GM10847 (cell line): ENCODE results near the gene COLGALT1.

Experiments
- POLR2A ChIP-seq: IDR thresholded peaks from 2 replicates; pipeline ENCODE4 v1.6.1; 2011; ENCODE audit not compliant: insufficient read length; ENCODE audit errors: extremely low read depth

COLGALT1 gene

DNA sequence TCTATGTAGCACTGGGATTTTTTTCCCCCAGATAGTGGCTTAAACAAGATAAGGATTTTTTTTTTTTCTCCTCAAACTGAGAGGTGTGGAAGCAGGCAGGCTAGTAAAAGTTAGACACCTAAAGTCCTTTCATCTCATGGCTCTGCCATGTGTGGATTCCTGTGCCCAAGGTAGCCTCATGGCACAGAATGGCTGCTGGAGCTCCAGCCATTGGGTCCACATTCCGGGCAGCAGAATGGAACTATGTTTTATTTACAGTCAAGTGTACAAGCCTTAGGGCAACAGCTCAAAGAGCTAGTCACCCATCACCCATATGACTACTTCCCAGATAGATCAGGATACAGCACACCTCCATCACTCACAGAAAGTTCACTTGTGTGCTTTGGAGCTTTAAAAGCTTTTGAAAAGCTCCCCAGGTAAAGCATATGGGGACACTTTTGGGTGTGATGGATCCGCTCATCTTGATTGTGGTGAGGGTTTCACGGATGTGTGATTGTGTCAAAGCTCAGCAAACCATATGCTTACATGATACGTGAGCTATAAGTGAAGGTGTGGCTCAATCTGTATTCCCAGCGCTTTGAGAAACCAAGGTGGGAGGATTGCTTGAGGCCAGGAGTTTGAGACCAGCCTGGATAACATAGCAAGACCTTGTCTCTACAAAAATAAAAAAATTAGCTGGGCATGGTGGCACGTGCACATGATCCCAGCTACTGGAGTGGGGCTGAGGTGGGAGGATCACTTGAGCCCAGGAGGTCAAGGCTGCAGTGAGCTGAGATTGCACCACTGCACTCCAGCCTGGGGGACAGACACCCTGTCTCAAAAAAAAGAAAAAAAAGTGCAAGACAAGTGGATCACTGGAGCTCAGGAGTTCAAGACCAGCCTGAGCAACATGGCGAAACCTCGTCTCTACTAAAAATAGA lies 25.9 kb upstream of the COLGALT1 start:
- TF ChIP-seq POLR2A: no peak

DNA sequence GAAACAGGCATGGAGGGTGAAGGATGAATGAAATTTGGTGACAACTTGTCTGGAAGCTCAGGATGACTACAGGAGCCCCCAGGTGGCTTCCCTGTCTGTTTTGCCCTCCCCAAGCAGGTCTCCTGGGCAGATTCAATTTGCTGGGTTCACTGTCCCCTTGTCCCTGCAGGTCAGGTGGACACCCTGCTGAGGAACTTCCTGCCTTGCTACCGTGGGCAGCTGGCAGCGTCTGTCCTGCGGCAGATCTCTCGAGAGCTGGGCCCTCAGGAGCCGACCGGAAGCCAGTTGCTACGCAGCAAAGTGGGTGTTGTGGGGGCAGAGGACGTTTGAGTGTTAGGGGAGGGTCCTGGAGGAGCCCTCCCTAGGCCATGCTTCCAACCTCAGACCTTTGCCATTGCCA lies 24.9 kb upstream of the COLGALT1 start:
- TF ChIP-seq POLR2A: no peak

DNA sequence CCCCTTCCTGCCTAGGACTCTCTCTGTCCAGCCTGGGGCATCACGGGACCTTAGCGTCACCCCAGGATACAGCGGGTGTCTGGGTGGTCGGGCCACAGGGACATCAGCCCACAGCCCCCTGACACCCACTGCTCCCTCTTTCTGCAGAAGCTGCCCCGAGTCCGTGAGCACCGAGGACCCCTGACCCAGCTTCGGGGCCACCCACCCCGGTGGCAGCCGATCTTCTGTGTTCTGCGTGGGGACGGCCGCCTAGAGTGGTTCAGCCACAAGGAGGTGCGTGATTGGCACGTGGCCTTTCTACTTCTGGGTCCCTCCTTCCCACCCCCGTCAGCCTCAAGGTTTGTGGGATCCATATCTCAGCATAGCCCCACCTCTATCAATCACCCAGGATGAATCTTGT lies 23.3 kb upstream of the COLGALT1 start:
- no peak for TF ChIP-seq POLR2A

DNA sequence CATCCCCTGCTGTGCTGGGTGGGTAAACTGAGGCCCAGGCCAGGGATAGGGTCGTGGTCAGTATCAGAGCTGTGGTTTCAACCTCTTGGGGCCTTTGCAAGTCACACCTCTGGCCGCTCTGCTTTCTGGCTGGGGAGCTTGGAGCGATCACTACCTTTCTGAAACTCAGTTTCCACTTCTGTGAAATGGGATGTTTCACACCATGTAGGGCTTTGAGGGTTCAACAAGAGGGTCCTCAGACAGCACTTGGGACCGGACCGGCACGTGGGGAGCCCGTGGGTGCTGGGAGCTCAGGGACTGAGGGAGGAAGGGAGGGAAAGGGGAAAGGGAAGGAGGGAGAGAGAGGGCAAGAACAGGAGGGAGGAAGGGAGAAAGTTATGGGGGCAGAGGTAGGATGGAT lies 22.9 kb upstream of the COLGALT1 start:
- no peak for TF ChIP-seq POLR2A

DNA sequence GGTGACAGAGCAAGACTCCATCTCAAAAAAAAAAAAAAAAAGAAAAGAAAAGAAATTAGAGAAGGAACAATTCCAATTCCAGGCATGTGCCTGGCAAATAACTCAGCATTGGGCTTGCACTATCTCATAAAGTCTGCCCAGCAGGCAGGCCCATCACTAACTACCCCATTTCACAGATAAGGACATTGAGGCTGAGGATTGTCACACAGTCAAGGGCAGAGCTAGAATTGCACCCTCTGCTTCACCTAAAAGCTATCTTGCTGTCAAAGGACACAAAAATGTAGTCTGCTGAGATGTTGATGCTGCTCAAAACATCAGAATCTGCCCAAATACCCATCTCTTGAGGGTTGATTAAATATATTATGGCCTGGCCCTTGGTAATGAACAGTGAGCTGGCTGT lies 20.7 kb upstream of the COLGALT1 start:
- no peak for TF ChIP-seq POLR2A

DNA sequence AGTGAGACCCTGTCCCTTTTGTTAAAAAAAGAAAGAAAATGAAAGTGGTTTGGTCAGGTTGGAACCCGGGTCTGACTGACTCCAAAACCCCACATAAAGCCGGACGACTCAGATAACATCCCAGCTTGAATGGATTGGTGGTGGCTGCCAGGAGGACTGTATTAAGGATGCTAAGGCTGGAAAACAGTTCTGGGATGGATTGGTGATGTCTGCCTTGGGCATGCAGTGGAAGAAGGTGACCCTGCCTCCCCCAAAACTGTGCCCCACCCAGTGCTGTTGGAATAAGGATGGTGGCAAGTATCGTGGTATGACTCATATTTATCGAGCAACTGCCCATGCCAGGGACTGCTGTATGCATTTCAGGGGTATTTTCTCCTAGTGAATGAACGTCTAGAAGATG lies 18.5 kb upstream of the COLGALT1 start:
- no peak for TF ChIP-seq POLR2A

DNA sequence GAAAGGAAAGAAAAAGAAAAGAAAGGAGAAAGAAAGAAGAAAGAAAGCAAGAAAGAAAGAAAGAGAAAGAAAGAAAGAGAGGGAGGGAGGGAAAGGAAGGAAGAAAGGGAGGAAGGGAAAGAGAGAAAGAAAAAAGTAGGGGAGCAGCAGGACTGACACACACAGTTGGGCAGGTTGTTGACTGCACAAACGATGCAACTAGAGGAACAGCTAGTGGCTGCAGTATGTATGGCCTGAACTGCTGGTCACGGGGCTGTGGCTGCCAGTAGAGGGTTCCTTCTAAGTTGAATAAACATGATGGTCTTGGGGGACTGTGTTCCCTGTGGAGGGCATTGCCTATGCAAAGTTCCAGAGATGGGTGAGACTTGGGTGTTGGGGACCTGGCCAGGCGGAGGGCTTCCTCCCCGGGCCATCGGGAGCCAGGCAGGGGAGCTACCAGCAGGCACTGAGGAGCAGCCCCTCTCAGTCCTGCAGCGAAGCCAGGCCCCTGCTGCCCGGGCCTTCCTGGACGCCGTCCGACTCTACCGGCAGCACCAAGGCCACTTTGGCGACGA lies 16.7 kb upstream of the COLGALT1 start:
- no peak for TF ChIP-seq POLR2A

DNA sequence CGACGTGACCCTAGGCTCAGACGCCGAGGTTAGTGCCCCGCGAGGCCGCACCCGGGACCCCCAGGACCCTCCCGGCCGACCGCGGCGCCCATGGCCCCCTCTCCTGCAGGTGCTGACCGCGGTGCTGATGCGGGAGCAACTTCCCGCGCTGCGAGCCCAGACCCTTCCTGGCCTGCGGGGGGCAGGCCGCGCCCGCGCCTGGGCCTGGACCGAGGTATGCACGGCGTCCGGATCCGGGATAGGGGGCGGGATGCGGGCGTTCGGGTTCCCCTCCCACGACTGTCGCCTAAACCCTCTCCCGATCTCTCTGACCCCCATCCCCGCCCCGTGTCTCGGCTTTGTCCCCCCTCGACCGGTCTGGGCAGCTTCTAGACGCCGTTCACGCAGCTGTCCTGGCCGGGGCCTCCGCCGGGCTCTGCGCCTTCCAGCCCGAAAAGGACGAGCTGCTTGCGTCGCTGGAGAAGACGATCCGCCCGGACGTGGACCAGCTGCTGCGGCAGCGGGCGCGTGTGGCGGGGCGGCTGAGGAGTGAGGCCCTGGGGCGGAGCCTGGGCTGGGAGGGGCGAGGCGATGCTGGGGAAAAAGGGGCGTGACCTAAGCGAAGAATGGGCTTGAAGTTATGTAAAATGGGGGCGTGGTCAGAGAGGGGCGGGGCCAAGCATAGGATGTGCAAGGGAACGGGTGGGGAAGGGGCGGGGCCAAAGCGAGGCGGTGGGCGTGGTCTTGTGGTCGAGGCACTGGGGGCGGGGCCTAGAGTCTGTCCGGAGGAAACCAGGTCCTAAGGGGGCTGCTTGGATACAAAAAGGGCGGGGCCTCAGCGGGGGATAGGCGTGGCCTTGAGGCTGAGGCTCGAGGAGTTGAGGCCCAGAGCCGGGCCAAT lies 16.0 kb upstream of the COLGALT1 start:
- TF ChIP-seq POLR2A: no peak

DNA sequence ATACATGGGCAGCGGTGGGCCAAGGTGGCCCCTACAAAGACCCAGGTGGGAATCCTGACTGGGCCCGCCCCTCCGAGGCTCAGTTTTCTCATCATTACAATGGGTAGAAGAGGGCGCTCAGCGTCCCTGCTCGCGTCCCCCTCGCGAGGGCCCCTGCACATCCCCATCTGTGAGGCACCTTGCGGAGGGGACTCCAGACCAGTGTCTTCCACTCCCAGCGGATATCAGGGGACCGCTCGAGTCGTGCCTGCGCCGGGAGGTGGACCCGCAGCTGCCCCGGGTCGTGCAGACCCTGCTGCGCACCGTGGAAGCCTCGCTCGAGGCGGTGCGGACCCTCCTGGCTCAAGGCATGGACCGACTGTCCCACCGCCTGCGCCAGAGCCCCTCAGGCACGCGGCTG lies 15.3 kb upstream of the COLGALT1 start:
- TF ChIP-seq POLR2A: no peak

DNA sequence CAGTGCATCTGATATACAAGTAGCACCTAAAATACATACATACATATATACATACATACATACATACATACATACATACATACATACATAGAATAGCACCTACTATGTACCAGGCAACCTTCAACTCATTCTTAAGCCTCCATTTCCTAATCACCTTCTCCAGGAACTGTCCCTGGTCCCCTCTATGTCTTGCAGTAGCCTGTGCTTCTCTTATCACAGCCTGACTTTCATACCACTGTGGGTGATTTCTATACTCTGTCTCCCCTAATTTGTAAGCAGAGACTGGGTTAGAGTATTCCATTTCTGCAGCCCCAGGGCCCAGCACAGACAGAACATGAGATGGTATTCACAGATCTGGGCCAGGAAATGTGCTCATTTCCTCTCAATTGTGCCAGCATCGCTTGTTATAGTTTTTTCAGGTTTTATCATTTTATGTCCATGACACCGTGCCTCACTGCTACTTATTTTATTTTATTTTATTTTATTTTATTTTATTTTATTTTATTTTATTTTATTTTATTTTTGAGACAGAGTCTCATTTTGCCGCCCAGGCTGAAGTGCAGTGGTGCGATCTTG lies 14.2 kb upstream of the COLGALT1 start:
- no peak for TF ChIP-seq POLR2A

DNA sequence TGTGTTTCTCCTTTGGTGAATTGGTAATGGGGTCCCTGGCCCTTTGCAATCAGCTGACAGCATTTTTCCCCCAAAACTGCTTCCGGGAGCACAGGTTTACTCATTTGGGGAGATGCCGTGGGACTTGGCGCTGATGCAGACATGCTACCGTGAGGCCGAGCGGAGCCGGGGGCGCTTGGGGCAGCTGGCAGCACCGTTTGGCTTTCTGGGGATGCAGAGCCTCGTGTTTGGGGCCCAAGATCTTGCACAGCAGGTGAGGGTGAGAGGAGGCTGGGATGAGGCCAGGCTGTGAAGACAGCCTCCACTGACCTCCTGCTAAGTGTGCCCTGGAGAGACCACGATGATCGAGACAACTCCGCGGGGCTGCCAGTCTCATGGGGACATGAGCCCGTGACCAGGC lies 13.4 kb upstream of the COLGALT1 start:
- TF ChIP-seq POLR2A: no peak

DNA sequence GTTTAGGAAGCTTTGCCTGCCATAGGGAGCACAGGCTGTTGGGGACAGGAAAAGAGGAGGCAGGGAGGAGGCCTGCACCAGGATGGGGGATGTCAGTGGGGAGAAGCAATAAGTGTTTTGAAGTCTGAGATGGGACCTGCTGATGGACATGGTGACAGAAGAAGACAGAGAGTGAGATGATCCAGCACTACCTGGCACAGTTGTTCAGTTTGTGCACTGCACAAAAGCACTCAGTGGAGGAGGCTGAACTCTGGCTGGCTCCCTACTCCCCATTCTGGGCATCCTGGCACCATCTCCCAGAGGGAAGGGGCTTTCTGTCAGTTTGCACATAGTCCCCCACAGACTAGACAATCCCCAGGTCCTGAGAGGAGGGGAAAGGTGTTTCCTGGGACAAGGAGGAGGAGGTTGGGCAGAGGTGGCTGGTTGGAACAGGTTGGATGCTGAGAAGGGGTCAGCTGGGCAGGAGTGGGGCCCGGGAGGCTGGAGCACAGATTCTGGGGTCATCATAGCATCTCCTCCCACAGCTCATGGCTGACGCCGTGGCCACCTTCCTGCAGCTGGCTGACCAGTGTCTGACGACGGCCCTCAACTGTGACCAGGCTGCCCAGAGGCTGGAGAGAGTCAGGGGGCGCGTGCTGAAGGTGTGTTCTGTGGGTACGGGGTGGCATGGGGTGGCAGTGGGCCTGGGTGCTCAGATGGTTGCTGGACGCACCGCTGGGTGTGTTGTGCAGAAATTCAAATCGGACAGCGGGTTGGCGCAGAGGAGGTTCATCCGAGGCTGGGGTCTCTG lies 12.5 kb upstream of the COLGALT1 start:
- no peak for TF ChIP-seq POLR2A

DNA sequence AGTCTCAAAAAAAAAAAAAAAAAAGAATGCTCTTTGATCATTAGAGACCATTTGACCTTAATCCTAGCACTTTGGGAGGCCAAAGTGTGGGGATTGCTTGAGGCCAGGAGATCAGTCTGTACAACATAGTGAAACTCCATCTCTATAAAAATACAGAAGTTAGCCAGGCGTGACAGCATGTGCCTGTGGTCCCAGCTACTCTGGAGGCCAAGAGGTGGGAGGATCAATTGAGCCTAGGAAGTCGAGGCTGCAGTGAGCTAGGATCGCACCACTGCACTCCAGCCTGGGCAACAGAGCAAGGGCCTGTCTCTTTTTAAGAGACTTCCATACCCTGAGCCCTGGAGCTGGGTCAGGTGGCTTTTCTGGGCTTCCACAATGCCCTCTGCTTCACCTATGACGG lies 11.5 kb upstream of the COLGALT1 start:
- TF ChIP-seq POLR2A: no peak

DNA sequence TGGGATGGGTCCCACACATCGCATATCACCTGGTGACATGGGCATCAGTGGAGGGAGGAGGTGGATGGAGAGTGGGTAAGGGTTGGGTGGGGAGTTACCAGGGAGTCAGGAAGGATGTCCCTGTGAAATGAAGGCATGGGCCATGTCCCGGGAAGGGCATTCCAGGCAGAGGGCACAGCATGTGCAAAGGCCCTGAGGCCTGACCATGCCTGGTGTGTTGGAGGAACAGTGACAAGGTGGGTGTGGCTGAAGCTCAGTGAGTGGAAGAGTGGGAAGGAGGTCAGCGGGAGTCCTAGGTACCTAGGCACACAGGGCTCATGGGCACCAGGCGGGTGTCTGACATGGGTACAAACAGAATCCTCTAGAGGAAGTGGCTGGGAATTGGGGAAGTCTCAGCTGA lies 11.0 kb upstream of the COLGALT1 start:
- TF ChIP-seq POLR2A: no peak

DNA sequence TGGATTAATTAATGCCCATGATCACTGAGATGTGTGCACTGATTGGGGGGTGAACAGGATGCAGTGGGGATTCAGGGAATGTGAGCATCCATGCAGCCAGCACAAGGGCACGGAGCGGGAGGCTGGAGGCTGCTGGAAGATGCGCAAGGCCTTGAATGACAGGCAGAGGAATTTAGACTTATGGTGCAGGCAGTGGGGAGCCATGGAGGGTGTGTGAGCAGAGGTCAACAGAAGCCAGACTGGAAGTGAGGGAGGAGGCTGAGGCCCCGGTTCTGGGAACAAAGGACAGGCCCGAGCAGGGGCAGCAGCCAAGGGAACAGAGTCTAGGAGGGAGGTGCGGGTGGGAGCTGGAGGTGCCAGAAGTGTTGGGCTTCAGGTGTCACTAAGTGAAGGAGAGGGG lies 7.3 kb upstream of the COLGALT1 start:
- TF ChIP-seq POLR2A: no peak
